ENCODE data around the gene ELAC1.
"Not testable (repeated sequence)": the region's sequence is repeated elsewhere in the genome, so short reads cannot be mapped to it uniquely, and the experiment has no call there.

Gene ELAC1, protein sequence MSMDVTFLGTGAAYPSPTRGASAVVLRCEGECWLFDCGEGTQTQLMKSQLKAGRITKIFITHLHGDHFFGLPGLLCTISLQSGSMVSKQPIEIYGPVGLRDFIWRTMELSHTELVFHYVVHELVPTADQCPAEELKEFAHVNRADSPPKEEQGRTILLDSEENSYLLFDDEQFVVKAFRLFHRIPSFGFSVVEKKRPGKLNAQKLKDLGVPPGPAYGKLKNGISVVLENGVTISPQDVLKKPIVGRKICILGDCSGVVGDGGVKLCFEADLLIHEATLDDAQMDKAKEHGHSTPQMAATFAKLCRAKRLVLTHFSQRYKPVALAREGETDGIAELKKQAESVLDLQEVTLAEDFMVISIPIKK

DNA sequence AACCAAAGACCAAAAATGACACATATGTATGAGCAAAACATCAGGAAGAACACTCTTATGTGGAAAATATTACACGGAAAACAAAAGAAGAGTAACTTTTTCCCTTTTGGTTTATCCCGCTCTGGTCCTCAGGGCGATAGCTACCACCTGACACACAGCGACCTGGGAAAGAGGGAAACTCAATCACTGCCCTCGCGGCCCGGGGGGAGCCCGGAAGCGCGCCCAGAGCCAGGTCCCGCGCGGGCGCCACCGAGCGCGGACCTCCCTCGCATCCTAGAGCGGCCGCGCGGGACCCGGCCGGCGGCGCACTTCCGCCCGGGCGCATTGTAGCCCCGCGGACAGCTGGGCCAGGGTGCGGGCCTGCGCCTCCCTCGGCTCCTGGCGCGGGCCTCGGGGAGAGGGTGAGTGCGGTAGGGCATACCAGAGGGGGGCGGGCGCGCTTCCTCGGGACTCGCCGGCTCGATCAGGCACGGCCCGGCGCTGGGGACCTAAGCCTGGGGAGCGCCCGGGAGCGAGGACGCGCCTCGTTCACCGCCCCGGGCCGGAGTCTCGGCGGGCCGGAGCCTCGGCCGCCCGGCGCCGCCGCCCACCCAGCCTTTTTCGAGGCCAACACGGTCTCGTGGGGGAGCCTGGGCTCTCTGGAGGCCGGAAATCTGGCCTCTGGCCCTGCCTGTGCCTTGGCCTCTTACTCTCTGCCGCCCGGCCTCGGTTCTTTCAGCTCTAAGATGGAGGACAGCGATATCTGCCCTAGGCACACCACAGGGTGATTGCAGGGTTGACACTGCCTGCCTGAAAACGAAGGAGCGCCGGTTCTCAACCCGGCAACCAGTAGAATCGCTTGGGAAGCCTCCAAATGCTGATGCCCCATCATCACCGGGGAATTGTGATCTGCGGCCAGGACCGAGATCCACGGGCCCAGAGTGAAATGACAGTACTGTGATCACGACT is at the start of gene ELAC1:
ELAC1 (plus strand) TSS at position 327 of the 948 bp plus-strand sequence. CDS start 6,365 bp downstream, outside the sequence.
- peak; percentile 34 for DNase-seq (ENCODE audit: low read depth)

DNA sequence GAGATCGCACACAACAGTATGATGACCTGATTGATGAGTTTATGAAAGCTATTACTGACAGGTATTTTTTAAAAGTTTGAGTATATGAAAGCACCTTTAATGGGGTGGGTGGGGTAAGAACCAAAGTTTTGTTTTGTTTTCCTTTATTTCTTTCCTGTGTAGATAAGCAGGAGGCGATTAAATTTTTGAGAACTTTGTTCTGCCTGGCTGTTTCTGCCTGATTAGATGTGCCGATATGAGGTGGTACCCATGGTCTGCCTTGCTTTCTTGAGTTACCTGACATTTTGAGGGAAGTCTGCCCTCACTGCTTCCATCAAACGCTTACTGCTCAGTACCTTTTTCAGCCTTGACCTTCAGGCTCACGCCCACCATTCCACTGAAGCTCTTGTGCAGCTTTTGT is 49.7 kb upstream of the ELAC1 start:
- no peak for DNase-seq (ENCODE audit: low read depth)

GRCh38 chr18:50924372-50924771 is 43.5 kb upstream of the ELAC1 start:
- DNase-seq (ENCODE audit: low read depth), result no peak

DNA sequence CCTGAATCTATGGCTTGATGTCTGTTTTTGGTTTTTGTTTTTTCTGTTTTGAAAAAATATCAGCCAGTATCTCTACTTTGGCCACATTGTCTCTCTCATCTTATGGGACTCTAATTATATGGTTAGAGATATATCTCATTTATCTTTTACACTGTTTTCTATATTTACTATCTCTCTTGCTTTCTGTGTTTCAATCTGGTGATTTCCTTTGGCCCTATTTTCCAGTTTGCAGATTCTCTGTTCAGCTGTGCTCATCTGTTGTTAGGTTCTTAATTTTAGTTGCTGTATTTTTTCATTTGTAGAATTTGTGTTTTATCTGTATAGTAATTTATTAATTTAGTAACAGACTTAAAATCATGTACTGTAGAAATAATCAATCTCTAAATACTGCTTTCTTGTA is 41.3 kb upstream of the ELAC1 start:
- DNase-seq (ENCODE audit: low read depth), result no peak

- no peak for DNase-seq (ENCODE audit: low read depth)
Measured at GRCh38 chr18:50928551-50928950, 39.3 kb upstream of the ELAC1 start.

- no peak for DNase-seq (ENCODE audit: low read depth)
Measured at GRCh38 chr18:50933684-50934083, 34.2 kb upstream of the ELAC1 start.

GRCh38 chr18:50934545-50935211 is 33.2 kb upstream of the ELAC1 start:
- DNase-seq (ENCODE audit: low read depth), result no peak

GRCh38 chr18:50935493-50936191 is 32.2 kb upstream of the ELAC1 start:
- DNase-seq (ENCODE audit: low read depth), result no peak

DNA sequence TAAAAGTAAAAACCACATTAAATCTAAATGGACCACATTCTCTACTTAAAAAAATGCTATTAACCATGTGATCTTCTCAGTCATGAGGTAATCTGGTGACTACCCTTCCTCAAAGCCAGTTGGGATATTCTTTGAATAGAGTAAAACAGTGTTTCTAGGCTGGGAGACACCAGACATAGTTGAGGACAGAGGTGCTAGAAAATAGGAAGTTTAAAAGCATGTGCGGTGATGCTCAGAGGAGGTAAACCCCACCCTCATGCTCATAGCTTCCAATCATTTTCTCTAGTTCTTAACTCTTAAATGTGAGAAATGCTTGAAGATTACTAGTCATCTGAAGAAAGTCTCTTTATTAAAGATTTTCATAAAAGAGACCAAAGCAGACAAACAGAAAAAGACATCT is 30.7 kb upstream of the ELAC1 start:
- no peak for DNase-seq (ENCODE audit: low read depth)

GRCh38 chr18:50938912-50939311 is 28.9 kb upstream of the ELAC1 start:
- DNase-seq (ENCODE audit: low read depth), result no peak

DNA sequence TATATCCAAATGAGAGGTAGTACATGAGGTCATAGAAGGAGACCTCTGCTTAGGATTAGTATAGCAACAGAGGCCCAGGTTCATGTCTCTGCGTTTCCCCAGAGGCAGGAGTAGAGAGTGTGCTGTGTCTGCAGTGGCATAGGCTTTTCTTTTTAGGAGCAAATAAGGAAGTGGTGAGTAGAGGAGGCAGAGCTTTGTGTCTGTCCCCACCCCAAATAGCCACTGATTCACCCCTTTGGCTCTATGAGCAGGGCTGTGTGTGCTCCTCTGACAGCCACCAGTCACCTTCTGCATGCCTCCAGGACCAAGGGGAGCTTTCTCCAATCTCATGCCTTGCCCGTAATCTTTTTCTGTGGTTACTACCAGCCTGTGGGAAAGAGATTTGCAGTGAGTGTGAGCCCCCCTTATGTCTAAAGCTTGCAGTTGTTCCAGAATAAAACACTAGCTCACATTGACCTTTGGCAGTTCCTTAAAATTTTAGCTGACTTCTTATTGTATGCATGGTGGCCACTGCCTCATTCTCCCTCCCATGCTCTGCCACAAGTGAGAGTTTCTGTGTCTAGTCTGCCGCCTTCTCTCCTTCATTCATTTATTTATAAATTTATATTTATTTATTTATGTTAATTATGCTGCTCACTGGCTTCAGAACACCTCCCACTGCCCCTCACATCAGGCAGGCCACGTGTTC is 23.5 kb upstream of the ELAC1 start:
- no peak for DNase-seq (ENCODE audit: low read depth)

- not testable (repeated sequence) for DNase-seq (ENCODE audit: low read depth)
Measured at GRCh38 chr18:50945918-50946317, 21.9 kb upstream of the ELAC1 start.

DNA sequence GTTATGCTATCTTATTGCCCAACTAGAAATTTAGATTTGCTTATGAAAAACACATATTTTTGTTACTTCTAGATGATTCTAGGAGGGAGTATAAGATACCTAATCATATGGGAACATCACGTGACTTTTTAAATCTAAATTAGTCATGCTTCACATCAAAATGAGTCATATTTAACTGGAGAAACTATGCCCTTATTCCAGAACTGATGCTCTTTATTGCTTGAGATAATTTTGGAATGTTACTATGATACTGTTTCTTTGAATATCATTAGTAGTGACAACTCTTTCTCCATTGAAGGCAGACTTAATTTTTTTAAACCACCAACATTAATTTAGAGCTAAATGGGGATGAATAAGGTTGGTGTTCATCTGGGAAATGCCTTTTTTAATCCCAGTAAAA is 19.9 kb upstream of the ELAC1 start:
- no peak for DNase-seq (ENCODE audit: low read depth)

GRCh38 chr18:50949185-50949584 is 18.7 kb upstream of the ELAC1 start:
- no peak for DNase-seq (ENCODE audit: low read depth)

DNA sequence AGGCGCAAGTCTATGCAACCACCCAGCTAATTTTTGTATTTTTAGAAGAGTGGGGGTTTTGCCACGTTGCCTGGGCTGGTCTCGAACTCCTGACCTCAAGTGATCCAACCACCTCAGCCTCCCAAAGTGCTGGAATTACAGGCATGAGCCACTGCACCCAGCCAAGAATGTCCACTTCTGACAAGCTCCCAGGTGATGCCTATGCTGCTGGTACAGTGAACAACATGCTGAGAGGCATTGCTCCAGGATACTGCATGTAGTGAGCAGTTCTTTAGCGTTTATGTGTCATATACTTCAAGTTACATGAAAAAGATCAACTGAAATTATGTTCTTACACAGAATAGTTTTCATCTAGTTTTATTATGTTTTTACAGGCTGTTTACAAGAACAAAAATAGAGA is 17.2 kb upstream of the ELAC1 start:
- no peak for DNase-seq (ENCODE audit: low read depth)

DNA sequence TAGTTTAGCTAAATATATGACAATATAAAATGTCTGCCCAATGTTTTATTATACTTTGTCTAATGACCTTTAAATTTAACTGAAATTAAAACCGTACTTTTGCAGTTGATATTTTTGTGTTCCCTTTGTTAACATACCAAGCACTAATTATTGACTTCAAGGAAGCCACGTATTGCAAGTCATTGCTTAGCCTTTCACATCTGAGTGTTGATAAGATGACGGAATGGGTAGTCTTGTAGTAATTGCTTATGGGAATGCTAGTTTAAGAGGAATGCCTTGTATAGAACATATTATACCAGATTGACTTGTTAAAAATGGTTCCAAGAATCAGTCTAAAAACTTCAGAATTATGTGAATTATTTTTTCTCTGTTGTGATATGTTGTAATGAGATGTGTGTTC is 14.0 kb upstream of the ELAC1 start:
- no peak for DNase-seq (ENCODE audit: low read depth)

DNA sequence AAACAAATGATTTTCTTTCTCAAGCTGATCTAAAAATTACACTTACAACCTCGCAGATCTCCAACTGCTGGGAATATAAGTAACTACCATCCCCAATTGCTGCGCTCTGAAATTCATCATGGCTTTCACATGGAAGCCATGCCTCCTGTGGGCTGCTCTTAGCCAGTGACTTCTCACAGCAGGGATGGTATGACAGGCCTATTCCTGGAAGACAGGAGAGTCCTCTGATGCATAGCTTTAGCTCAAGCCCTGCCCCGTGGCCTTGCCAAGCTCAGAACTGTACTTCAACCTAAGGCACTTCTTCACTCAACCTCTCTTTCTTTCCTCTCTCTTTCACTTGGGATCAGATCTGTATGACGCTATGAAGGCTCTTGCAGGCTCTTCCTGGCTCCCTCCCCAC is 12.6 kb upstream of the ELAC1 start:
- no peak for DNase-seq (ENCODE audit: low read depth)

- DNase-seq (ENCODE audit: low read depth), result no peak
Measured at GRCh38 chr18:50956116-50956515, 11.7 kb upstream of the ELAC1 start.

- DNase-seq (ENCODE audit: low read depth), result no peak
Measured at GRCh38 chr18:50961974-50962373, 5.9 kb upstream of the ELAC1 start.

GRCh38 chr18:50969448-50969847 is 1.6 kb downstream of the ELAC1 start:
- no peak for DNase-seq (ENCODE audit: low read depth)

GRCh38 chr18:50970006-50970405 is 2.2 kb downstream of the ELAC1 start:
- DNase-seq (ENCODE audit: low read depth), result no peak
